ENCODE data around the gene SLC1A2. TPM values are rescaled to one million over a fixed set of nuclear protein-coding genes. Genes with fewer than 3 reads are reported as not detected.

The SLC1A2 gene
- total and polyA plus RNA-seq, 8 donors: 0.89 to 31.8 (median 18.9) TPM

DNA sequence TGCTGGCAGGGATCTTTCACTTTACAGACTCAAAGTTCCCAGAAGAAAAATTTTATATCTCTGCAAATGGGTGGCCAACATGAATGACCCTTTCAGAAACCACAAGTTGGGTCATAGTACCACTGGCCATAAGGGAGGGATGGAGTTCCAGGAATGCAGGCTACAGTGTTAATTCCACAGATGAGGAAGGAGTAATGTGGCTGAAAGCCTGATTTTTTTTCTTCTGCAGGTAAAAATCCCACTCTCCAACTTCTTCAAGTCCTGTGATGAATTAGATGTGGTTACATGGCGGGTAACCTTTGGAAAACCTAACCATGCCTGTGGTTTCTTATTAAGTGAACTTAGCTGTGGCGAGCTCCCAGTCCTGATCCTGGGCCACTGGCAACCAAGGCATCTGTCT, 103.2 kb downstream of the SLC1A2 start:
- TF ChIP-seq, protein P1, sequence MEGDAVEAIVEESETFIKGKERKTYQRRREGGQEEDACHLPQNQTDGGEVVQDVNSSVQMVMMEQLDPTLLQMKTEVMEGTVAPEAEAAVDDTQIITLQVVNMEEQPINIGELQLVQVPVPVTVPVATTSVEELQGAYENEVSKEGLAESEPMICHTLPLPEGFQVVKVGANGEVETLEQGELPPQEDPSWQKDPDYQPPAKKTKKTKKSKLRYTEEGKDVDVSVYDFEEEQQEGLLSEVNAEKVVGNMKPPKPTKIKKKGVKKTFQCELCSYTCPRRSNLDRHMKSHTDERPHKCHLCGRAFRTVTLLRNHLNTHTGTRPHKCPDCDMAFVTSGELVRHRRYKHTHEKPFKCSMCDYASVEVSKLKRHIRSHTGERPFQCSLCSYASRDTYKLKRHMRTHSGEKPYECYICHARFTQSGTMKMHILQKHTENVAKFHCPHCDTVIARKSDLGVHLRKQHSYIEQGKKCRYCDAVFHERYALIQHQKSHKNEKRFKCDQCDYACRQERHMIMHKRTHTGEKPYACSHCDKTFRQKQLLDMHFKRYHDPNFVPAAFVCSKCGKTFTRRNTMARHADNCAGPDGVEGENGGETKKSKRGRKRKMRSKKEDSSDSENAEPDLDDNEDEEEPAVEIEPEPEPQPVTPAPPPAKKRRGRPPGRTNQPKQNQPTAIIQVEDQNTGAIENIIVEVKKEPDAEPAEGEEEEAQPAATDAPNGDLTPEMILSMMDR (IDR thresholded peaks at IDR 0.05): no peak
- no peaks in the 10 kb centered on the region for H3K36me3 ChIP-seq
- intact Hi-C loops (cut with DNase I): no loop called here
- H3K27me3 ChIP-seq: no peaks in the 10 kb centered on the region
- H3K4me3 ChIP-seq: no peak overlapping the region
- ATAC-seq: no peak
- DNase-seq: no peak
- no peaks in the 10 kb centered on the region for H3K9me3 ChIP-seq
- H3K4me1 ChIP-seq: peaks cover 0 to 16% of the 10 kb centered on the region in 2 donors
- no peak overlapping the region for H3K27ac ChIP-seq

DNA sequence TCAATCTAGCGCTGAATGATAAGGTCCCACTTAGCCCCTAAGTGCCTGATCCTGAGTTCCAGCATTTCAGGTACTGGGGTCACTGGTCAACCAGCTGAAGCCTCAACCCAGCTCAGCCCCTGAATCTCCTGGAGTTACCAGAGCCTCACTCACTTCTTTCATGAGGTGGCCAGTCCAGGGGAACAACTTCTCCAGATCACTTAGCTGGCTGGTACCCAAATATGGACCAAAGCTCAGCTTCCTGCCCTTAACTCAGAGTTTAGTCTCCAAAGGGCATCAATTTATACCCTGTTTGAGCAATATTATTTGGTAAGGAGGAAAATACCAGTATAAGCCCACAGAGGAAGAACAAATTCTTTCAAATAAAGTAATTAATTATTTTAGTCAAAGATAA, 105.6 kb downstream of the SLC1A2 start:
- ATAC-seq (no peak), DNase-seq (no peak)
- intact Hi-C loops (cut with DNase I): no loop called here
- H3K4me1 ChIP-seq: peaks cover 0 to 31% of the 10 kb centered on the region in 2 donors
- no peak overlapping the region for H3K4me3 ChIP-seq
- H3K27me3 ChIP-seq: no peaks in the 10 kb centered on the region
- H3K36me3 ChIP-seq: no peaks in the 10 kb centered on the region
- no peaks in the 10 kb centered on the region for H3K9me3 ChIP-seq
- H3K27ac ChIP-seq: peak overlapping the region in 1 of 2 donors; percentile 63
- TF ChIP-seq, protein P1 (IDR thresholded peaks at IDR 0.05): no peak

DNA sequence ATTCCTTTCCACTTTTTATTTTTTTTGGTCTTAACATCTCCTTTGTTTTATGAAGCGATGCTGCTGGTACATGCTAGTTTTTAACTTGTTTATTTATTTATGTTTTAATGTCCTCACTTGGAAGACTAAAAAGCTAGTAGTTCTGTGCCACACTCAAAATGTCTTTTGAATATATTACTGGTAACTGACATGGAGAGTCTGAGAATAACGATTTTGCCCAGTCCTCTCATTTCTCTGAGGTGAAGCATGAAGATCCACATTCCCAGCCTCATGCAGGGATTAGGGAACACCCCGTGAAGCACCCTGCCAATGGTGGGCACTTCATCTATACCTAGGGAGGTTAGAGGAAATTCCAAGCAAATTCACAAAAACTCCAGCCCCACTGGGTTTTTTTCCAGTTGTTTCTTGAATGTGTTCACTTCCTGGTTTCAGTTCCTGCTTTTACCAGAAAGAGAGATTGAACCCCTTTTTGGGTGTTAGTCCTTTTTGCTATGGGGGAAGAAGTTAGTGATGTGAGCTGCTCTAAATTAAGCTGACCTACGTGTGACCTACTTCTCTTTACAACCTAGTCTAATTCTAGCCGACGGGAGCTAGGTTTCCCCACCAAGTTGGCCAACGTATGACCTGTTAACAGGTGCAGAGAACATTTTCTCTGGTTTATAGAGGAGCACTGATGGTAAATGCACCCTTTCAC, 106.1 kb downstream of the SLC1A2 start:
- TF ChIP-seq, protein P1 (IDR thresholded peaks at IDR 0.05): no peak
- ATAC-seq: peak; percentile 58

DNA sequence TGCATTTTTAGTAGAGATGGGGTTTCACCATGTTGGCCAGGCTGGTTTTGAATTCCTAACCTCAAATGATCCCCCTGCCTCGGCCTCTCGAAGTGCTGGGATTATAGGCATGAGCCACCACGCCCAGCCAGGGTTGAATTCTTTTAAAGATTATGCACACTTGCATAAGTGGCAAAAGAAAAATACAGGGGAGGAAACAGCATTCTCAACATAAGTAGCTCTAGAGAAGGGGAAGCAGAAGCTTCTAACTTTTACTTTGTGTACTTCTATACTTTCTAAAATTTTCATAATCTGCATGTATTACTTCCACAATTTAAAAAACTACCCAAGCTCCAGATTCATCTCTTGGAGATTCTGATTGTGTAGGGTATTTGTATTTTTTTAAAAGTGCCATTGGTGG, 108.0 kb downstream of the SLC1A2 start:
- TF ChIP-seq, protein P1 (IDR thresholded peaks at IDR 0.05): no peak
- Histone ChIP-seq H3K27me3 (no peaks in the 10 kb centered on the region), H3K27ac (peak overlapping the region in 1 of 2 donors; percentile 55), H3K4me3 (no peak overlapping the region), H3K36me3 (no peaks in the 10 kb centered on the region), H3K4me1 (peaks cover 0 to 53% of the 10 kb centered on the region in 2 donors), H3K9me3 (no peaks in the 10 kb centered on the region)
- intact Hi-C loops (cut with DNase I): no loop called here
- ATAC-seq (peak; percentile 20), DNase-seq (no peak)

More for the DNA sequence above, 106.1 kb downstream of the SLC1A2 start:
- no peak for DNase-seq
- Histone ChIP-seq H3K9me3 (no peaks in the 10 kb centered on the region), H3K36me3 (no peaks in the 10 kb centered on the region), H3K27me3 (no peaks in the 10 kb centered on the region), H3K4me3 (no peak overlapping the region), H3K4me1 (peaks cover 0 to 37% of the 10 kb centered on the region in 2 donors), H3K27ac (peak overlapping the region in 1 of 2 donors; percentile 63)
- intact Hi-C loops (cut with DNase I): no loop called here

DNA sequence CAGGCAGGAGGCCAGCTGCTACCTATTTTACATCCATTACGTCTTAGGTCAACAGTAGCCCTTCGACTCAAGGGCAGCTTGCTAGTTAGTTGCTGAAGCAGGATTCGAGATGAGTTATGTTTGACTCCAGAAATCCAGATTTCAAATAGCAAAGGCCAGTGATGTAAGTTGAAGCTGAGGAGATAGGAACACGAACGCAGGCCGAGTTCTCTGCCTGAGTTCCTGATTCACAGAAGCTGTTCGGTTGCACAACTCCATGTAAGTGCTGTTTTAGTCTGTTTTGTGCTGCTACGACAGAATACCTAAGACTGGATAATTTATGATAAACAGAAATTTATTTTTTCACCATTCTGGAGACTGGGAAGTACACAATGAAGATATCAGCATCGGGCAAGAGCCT, 111.2 kb downstream of the SLC1A2 start:
- H3K27ac ChIP-seq: peak overlapping the region in 1 of 2 donors; percentile 79
- TF ChIP-seq, protein P1 (IDR thresholded peaks at IDR 0.05): no peak
- H3K9me3 ChIP-seq: no peaks in the 10 kb centered on the region
- H3K27me3 ChIP-seq: no peaks in the 10 kb centered on the region
- H3K4me1 ChIP-seq: peaks cover 4 to 69% of the 10 kb centered on the region in 2 donors
- H3K4me3 ChIP-seq: no peak overlapping the region
- H3K36me3 ChIP-seq: no peaks in the 10 kb centered on the region
- intact Hi-C loops (cut with DNase I): no loop called here
- DNase-seq: no peak
- no peak for ATAC-seq
